Common myeloid progenitor, CD34-positive (primary cell): ENCODE data around the gene ARID4A.
"Not testable (repeated sequence)": the region's sequence is repeated elsewhere in the genome, so short reads cannot be mapped to it uniquely, and the experiment has no call there.

Source experiments
- CTCF ChIA-PET: fragments of 350-600 bp; sonication (Branson Sonifier 250); formaldehyde crosslinking; loops from one replicate; lab custom pipeline; 2021; ENCODE audit warnings: antibody characterized with exemption; lab: Charles Lee
- POLR2A ChIA-PET: fragments of 350-600 bp; sonication (Branson Sonifier 250); formaldehyde crosslinking; loops from one replicate; lab custom pipeline; 2021; ENCODE audit warnings: antibody characterized with exemption; lab: Charles Lee
- DNase-seq, 3 donors: peaks; one replicate each; pipeline versions ENCODE4 v3.0.0 to v3.0.0-alpha.2; 2013
- H3K27ac ChIP-seq, 2 experiments: 1 replicate in 1 of 2; 2 replicates in 1 of 2; pipeline ENCODE4 v1.7.0; 2013; ENCODE audit warnings: inconsistent platforms in 2 of 2, low read length in 2 of 2, mild to moderate bottlenecking in 2 of 2, low read depth in 1 of 2, moderate library complexity in 1 of 2; ENCODE audit not compliant: severe bottlenecking in 2 of 2, insufficient read depth in 1 of 2, poor library complexity in 1 of 2
- H3K27me3 ChIP-seq, 5 experiments: replicated peaks in 2 of 5; 1 replicate in 3 of 5; 2 replicates in 2 of 5; pipeline versions ENCODE4 v1.6.1 to v1.7.0; 2013; ENCODE audit warnings: low read length in 4 of 5, mild to moderate bottlenecking in 2 of 5, moderate library complexity in 2 of 5, inconsistent platforms in 1 of 5; ENCODE audit not compliant: insufficient read depth in 5 of 5, control insufficient read depth in 4 of 5
- H3K36me3 ChIP-seq, 4 experiments: 1 replicate in 2 of 4; 2 replicates in 2 of 4; pipeline versions ENCODE4 v1.6.1 to v1.7.0; 2013; ENCODE audit warnings: low read length in 3 of 4, control low read depth in 1 of 4, mild to moderate bottlenecking in 1 of 4; ENCODE audit not compliant: control insufficient read depth in 4 of 4, insufficient read depth in 4 of 4
- H3K4me1 ChIP-seq, 4 experiments: 1 replicate in 3 of 4; 2 replicates in 1 of 4; pipeline versions ENCODE4 v1.6.1 to v1.7.1; 2013; ENCODE audit warnings: low read length in 3 of 4, mild to moderate bottlenecking in 3 of 4, control low read depth in 1 of 4, inconsistent platforms in 1 of 4, moderate library complexity in 1 of 4; ENCODE audit not compliant: control insufficient read depth in 4 of 4, insufficient read depth in 4 of 4; ENCODE audit errors: control extremely low read depth in 1 of 4
- H3K4me3 ChIP-seq, 7 experiments: 1 replicate in 4 of 7; 2 replicates in 3 of 7; pipeline versions ENCODE4 v1.5.1 to v1.7.0; 2013; ENCODE audit warnings: mild to moderate bottlenecking in 7 of 7, low read length in 6 of 7, moderate library complexity in 6 of 7, inconsistent platforms in 2 of 7, low read depth in 2 of 7, control low read depth in 1 of 7; ENCODE audit not compliant: insufficient read depth in 4 of 7, control insufficient read depth in 1 of 7; ENCODE audit errors: extremely low read depth in 1 of 7
- H3K9me3 ChIP-seq, 5 experiments: 1 replicate in 4 of 5; 2 replicates in 1 of 5; pipeline versions ENCODE4 v1.6.1 to v1.7.1; 2013; ENCODE audit warnings: low read length in 4 of 5, mild to moderate bottlenecking in 2 of 5, inconsistent platforms in 1 of 5, low read depth in 1 of 5, moderate library complexity in 1 of 5; ENCODE audit not compliant: control insufficient read depth in 4 of 5, insufficient read depth in 2 of 5; ENCODE audit errors: control extremely low read depth in 1 of 5
- WGBS: methylation state at CpG from one replicate; pipeline ENCODE4 v1.1.5; 2013; ENCODE audit not compliant: insufficient coverage; 5-methylcytosine and 5-hydroxymethylcytosine counted together

Gene ARID4A

GRCh38 chr14:58415636-58416547 lies 117.5 kb downstream of the ARID4A start:
- Histone ChIP-seq H3K36me3 (peaks cover 11 to 53% (median 24%) of the 10 kb centered on the region in 4 experiments), H3K27ac (no peak overlapping the region), H3K27me3 (no peaks in the 10 kb centered on the region), H3K9me3 (peaks cover 2 to 9% (median 3%) of the 10 kb centered on the region in 5 experiments), H3K4me3 (no peak overlapping the region), H3K4me1 (no peaks in the 10 kb centered on the region)
- 99% methylated on average over 8 of the region's 10 CpGs for WGBS
- POLR2A ChIA-PET = no interaction called here
- peak in 2 of 3 donors; percentile 36 to 60 for DNase-seq
- CTCF ChIA-PET = no interaction called here

- H3K27me3 ChIP-seq, H3K9me3 ChIP-seq, CTCF ChIA-PET, H3K4me3 ChIP-seq, H3K27ac ChIP-seq, H3K4me1 ChIP-seq, DNase-seq, POLR2A ChIA-PET: not testable (repeated sequence)
- peaks cover 13 to 50% (median 28%) of the 10 kb centered on the region in 4 experiments for H3K36me3 ChIP-seq
- 80% methylated on average over 1 of the region's 1 CpG for WGBS
Measured at GRCh38 chr14:58416934-58417333, 118.6 kb downstream of the ARID4A start.
